GM18873 (cell line): Measurements from ENCODE around the gene CCDC172.

Source experiments
- ATAC-seq: cut with Tn5 transposase; IDR thresholded peaks from one replicate; pipeline ENCODE4 v1.9.1; 2021; ENCODE audit warnings: mild to moderate bottlenecking, moderate library complexity, moderate number of reproducible peaks; ENCODE audit not compliant: unreplicated experiment, low FRiP score

CCDC172 gene

DNA sequence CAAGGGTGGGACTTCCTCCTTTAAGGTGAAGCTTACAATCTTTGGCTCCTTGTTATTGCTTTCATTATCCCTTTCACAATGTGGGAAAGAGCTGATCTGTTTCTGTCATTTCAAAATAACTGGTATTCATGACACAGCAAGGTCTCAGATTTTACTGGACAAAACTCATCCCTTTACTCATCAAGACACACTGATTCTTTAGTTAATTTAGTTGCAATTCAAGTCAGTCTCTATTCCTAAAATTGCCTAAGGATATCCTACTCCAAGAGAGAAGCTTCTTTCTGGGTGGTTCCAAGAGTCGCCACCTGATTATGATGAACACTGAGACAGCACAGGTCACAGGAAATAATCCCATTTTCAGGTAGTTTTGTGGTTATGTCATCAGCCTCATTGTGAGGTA, 97.6 kb downstream of the CCDC172 start:
- no peak for ATAC-seq

DNA sequence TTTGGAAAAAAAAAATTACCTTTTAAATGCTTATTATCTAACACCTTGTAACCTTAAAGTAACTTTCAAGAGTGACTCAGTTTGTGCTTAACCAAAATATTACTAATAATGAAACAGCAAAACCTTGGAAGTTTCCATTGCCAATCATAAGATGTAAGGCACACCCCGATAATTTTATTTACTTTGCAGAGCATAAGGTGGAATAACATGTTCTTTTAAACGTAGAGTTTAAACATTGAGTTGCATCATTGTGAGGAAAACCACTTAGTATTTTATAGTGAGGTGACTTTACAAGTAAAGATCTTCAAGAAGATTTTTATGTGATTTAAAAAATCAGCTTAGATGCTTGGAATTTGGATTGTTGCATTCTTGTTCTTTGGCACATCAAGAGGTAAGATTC, 103.4 kb downstream of the CCDC172 start, which contains the start of gene PNLIPRP3:
Gene PNLIPRP3, plus strand, starts transcription at position 177 of the 400 bp plus-strand sequence. Its CDS starts 166 bp downstream, at position 343.
- no peak for ATAC-seq

DNA sequence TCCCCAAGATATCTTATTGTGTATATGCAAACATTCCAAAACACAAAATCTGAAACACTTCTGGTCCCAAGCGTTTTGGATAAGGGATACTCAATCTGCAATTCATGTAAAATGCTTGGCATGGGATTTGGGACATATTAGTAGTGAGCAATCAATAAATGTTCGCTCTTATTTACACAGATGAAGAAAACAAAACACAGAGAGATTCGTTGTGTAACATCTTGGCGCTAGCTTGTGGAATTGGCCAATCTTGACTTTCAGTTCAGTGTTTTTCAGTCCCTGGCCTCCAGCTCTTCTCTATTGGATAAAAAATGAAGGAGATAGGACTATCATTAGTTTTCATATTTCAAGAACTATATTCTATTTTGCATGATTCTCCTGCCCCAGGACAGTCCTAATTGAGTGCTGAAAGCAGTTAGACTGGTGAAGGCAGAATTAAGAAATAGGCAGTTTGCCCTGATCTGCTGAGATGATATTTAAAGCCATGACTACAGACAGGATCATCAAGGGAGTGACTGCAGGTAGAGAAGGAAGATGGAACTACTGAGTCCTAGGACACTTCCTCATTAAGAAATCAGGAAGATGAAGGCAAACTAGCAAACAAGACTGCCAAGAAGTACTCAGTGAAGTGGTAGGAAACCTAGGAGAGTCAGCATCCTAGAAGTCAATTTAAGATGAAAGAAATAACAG, 105.2 kb downstream of the CCDC172 start:
- ATAC-seq, result no peak
